ENCODE data around the gene PSMG4. TPM values are rescaled to one million over a fixed set of nuclear protein-coding genes. Genes with fewer than 3 reads are reported as not detected.

PSMG4 gene
- total RNA-seq, 3 donors from 2014 or later = 14.8 to 19.8 (median 16.2) TPM

- no peaks in the 10 kb centered on the region for H3K4me1 ChIP-seq (ENCODE audit: low read depth)
- no peak for DNase-seq
- TF ChIP-seq CTCF (IDR thresholded peaks at IDR 0.05) = no peak
- H3K36me3 ChIP-seq (ENCODE audit: low read depth) = no peaks in the 10 kb centered on the region
- no peak for ATAC-seq
- no peak overlapping the region for H3K4me3 ChIP-seq
- no peaks in the 10 kb centered on the region for H3K9me3 ChIP-seq
- intact Hi-C loops (cut with DNase I, micrococcal nuclease) = no loop called here
These were observed 45.4 kb upstream of the PSMG4 start for GRCh38 chr6:3213334-3213695.

DNA sequence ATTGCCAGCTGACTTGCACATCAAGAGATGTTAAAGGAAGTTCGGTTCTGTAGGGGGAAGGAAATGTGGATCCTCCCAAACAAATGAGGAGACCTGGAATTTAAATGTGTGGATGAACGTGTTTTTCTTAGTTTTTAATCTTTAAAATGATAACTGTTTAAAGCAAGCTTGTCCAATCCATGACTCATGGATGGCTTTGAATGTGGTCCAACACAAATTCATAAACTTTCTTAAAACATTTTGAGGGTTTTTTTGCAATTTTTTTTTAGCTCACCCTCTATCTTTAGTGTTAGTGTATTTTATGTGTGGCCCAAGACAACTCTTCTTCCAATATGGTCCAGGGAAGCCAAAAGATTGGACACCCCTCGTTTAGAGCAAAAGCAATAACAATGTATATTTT, 43.8 kb upstream of the PSMG4 start:
- Histone ChIP-seq H3K4me3 (no peak overlapping the region), H3K4me1 (ENCODE audit: low read depth) (no peaks in the 10 kb centered on the region), H3K36me3 (ENCODE audit: low read depth) (no peaks in the 10 kb centered on the region), H3K9me3 (no peaks in the 10 kb centered on the region)
- no peak for TF ChIP-seq CTCF (IDR thresholded peaks at IDR 0.05)
- DNase-seq (no peak), ATAC-seq (no peak)
- intact Hi-C loops (cut with DNase I, micrococcal nuclease) = no loop called here

DNA sequence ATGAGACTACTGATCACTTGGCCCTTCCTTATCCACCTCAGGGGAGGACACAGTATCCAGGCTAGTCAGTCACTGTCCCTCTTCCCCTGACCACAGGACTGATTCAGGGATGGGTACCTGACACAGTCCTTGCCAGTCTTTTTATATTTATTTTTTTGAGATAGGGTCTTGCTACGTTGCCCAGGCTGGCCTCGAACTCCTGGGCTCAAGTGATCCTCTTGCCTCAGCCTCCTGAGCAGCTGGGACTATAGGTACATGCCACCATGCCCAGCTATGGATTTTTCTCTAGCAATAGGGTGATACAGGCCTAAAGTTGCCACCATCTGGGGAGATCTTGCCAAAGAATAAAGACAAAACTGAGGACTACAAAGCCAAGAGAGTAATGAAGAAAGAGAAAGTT, 41.5 kb upstream of the PSMG4 start:
- no peaks in the 10 kb centered on the region for H3K36me3 ChIP-seq (ENCODE audit: low read depth)
- ATAC-seq = no peak
- intact Hi-C loops (cut with DNase I, micrococcal nuclease) = no loop called here
- no peaks in the 10 kb centered on the region for H3K9me3 ChIP-seq
- no peak overlapping the region for H3K4me3 ChIP-seq
- H3K4me1 ChIP-seq (ENCODE audit: low read depth) = no peaks in the 10 kb centered on the region
- no peak for DNase-seq
- no peak for TF ChIP-seq CTCF (IDR thresholded peaks at IDR 0.05)

DNA sequence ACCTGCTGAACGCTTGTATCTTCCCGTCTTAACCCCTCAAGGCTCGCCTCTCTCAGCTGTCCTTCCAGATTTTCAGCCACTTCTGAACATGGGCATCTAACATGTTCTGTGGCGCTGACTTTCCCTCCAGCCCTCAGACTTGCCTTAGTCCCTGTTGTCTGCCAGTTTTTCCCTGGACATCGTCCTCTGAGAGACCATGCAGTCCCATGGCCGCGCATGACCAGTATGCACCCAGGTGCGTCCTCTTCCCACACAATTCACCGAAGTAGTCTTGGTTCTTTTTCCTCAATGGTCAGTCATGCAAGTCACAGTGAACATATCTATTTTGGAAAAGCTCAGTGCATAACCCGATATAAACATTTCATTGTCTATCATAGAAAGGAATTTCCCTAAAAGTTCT, 40.5 kb upstream of the PSMG4 start:
- DNase-seq (no peak), ATAC-seq (no peak)
- TF ChIP-seq CTCF (IDR thresholded peaks at IDR 0.05) = no peak
- H3K36me3 ChIP-seq (ENCODE audit: low read depth) = no peaks in the 10 kb centered on the region
- H3K4me1 ChIP-seq (ENCODE audit: low read depth) = no peaks in the 10 kb centered on the region
- no peaks in the 10 kb centered on the region for H3K9me3 ChIP-seq
- no peak overlapping the region for H3K4me3 ChIP-seq
- intact Hi-C loops (cut with DNase I, micrococcal nuclease) = no loop called here

DNA sequence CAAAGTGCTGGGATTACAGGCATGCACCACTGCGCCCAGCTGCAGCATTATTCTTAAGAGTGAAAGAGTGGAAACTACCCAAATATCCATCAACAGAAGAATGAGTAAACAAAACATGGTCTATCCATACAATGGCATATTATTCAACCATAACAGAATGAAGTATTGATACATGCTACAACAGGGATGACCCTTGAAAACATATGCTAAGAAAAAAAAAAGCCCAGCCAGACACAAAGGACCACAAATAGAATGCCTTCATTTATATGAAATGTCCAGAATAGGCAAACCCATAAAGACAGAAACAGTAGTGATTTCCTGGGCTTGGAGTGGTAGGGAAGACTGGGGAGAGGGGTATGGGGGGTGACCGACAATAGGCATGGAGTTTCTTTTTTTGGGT, 38.4 kb upstream of the PSMG4 start:
- ATAC-seq (no peak), DNase-seq (no peak)
- Histone ChIP-seq H3K4me3 (no peak overlapping the region), H3K36me3 (ENCODE audit: low read depth) (no peaks in the 10 kb centered on the region), H3K9me3 (no peaks in the 10 kb centered on the region), H3K4me1 (ENCODE audit: low read depth) (no peaks in the 10 kb centered on the region)
- intact Hi-C loops (cut with DNase I, micrococcal nuclease) = no loop called here
- TF ChIP-seq CTCF (IDR thresholded peaks at IDR 0.05) = no peak

GRCh38 chr6:3221578-3221977, 37.2 kb upstream of the PSMG4 start:
- H3K36me3 ChIP-seq (ENCODE audit: low read depth) = no peaks in the 10 kb centered on the region
- no peak overlapping the region for H3K4me3 ChIP-seq
- intact Hi-C loops (cut with DNase I, micrococcal nuclease) = no loop called here
- H3K9me3 ChIP-seq = no peaks in the 10 kb centered on the region
- ATAC-seq (no peak), DNase-seq (no peak)
- peaks cover under 1% of the 10 kb centered on the region for H3K4me1 ChIP-seq (ENCODE audit: low read depth)
- TF ChIP-seq CTCF (IDR thresholded peaks at IDR 0.05) = no peak
